Activated CD4-positive, alpha-beta T cell treated with anti-CD3 and anti-CD28 coated beads for 4 hours (primary cell): ENCODE measurements around the gene ARSA.

ENCODE experiments used
- DNase-seq, 2 donors: peaks; one replicate each; pipeline ENCODE4 v3.0.0-alpha.2; 2020

ARSA gene

DNA sequence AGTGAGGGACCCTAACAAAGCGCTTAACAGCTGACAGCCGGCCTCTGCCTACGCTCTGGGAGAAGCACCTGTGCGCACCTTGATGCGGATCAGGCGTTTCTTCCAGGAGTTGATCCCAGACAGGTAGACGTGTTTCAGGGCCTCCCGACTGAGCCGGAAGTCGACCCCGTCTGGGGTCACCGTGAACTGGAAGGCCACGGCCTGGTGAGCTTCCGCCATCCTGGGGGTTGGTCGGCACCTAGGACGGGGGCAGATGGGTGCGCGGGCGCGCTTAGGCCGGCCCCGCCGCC lies 50.3 kb downstream of the ARSA start:
- no peak for DNase-seq

DNA sequence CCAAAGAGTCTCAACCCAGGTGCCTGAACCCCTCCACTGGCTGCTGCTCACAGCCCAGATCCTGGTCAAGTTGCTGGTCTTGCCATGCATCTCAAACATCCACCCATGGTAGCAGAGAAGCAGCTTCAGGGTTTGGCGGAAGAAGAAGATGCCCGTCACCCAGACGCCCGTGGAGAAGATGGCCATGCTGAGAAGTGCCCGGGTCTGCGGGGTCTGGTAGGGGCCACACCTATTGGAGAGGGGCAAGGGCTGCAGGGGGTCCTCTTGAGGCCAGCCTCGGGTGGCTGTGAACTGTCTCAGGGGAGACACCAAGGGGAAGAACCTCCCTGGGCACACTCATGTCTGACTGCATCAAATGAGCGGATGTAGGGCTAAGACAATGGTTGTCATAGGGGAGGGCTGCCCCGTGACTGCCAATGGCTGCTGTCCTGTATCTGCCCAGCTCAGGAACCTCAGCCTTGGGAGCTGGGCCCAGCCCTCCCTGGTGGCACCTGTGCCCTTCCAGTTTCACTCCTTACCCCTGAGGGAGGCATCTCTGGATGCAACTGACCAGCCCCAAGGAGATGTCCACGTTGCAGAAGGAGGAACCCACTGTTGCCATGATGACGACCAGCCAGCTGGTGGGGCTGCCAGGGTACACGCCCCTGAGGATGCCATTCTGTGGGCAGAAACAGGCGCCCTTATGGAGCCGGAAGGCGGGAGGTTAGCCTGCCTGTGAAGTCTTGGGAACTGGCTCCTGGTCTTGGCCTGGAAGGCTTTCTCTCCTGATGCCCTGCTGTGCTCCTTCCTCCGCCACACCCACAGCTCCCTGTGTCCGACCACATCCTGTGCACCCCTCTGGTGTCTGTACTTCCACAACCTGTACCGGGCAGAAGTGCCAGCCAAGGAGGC lies 50.9 kb downstream of the ARSA start:
- DNase-seq: no peak

DNA sequence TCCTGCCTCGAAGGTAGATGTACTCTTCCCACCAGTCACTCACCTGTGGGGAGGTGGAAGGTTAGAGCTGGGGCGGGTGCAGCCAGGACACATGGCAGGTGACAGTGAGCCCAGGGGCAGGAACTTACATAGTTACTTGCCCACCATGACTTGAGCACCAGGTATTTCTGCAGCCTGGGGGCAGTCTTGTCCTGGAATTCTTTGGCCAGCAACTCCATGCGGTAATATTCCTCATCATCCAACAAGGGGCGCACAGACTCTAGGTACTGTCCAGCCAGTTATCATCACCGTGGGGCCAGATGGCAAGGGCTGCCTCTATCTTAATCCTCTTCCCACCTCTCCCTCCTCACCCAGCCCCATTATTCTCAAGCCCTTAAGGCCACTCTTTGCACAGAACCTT lies 51.9 kb downstream of the ARSA start:
- no peak for DNase-seq

DNA sequence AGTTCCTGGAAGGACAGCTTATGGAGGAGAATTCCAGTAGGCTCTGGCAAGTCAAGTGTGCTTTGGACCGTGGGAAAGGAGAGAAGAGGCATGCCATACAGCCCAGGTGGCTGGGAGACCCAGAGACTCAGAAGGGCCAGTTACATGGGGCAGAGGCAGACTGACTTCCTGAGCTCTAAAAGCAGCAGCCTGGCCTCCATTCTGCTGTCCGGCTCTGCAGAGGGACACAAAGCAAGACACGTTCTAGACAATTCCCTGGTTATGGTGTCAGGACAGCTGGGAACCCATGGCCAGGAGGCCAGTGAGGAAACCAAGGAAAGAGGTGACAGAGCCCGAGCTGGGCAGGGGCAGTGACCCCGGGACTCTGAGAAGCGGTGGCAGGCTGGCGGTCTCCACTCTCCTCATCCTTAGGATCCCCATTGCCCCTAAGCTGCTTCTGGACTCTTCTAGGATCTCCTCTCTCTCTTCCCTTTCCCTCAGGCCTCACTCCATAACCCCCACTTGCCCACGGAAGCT lies 52.5 kb downstream of the ARSA start:
- DNase-seq: no peak
